Astrocyte (in vitro differentiated cells and primary cell): ENCODE data around the gene PSD4. TPM values are rescaled to one million over a fixed set of nuclear protein-coding genes. Genes with fewer than 3 reads are reported as not detected.

ENCODE experiments used
- DNase-seq: peaks from one replicate; pipeline ENCODE4 v3.0.0-alpha.2; 2010; ENCODE audit warnings: low read depth
- FAIRE-seq: peaks from 2 replicates; lab custom pipeline; 2011; peaks lifted over from hg19 to GRCh38; lab: Jason Lieb, UNC
- H2AFZ ChIP-seq: 2 replicates; pipeline ENCODE4 v1.6.0; 2012; ENCODE audit warnings: low read depth, low read length, inconsistent platforms
- H3K27ac ChIP-seq: 2 replicates; pipeline ENCODE4 v1.5.1; 2011; ENCODE audit warnings: low read depth, low read length, inconsistent platforms
- H3K27me3 ChIP-seq: 2 replicates; pipeline ENCODE4 v1.6.0; 2011; ENCODE audit warnings: low read length, inconsistent platforms; ENCODE audit not compliant: insufficient read depth
- H3K36me3 ChIP-seq: 2 replicates; pipeline ENCODE4 v1.5.1; 2011; ENCODE audit warnings: low read length, inconsistent platforms; ENCODE audit not compliant: insufficient read depth
- H3K4me1 ChIP-seq: 2 replicates; pipeline ENCODE4 v1.5.1; 2011; ENCODE audit warnings: low read length, inconsistent platforms; ENCODE audit not compliant: insufficient read depth
- H3K4me2 ChIP-seq: 2 replicates; pipeline ENCODE4 v1.6.0; 2012; ENCODE audit warnings: low read length, inconsistent platforms
- H3K4me3 ChIP-seq: 2 replicates; pipeline ENCODE4 v1.5.1; 2011; ENCODE audit warnings: low read depth, mild to moderate bottlenecking, low read length, inconsistent platforms; ENCODE audit not compliant: insufficient read depth
- H3K79me2 ChIP-seq: 2 replicates; pipeline ENCODE4 v1.6.0; 2012; ENCODE audit warnings: mild to moderate bottlenecking, low read length, inconsistent platforms; ENCODE audit not compliant: insufficient read depth
- H3K9ac ChIP-seq: 2 replicates; pipeline ENCODE4 v1.6.0; 2012; ENCODE audit warnings: mild to moderate bottlenecking, low read length, inconsistent platforms
- H3K9me3 ChIP-seq: 2 replicates; pipeline ENCODE4 v1.5.1; 2012; ENCODE audit warnings: low read depth, mild to moderate bottlenecking, low read length, inconsistent platforms; ENCODE audit not compliant: insufficient read depth
- H4K20me1 ChIP-seq: 2 replicates; pipeline ENCODE4 v1.6.0; 2012; ENCODE audit warnings: low read length, inconsistent platforms; ENCODE audit not compliant: insufficient read depth
- H3K27ac Mint-ChIP-seq: one replicate; pipeline ENCODE4 v1.8.0; 2021; ENCODE audit warnings: mild to moderate bottlenecking, mixed read lengths; ENCODE audit not compliant: unreplicated experiment
- H3K27me3 Mint-ChIP-seq: one replicate; pipeline ENCODE4 v1.8.0; 2021; ENCODE audit warnings: low read depth, mixed read lengths; ENCODE audit not compliant: unreplicated experiment
- H3K36me3 Mint-ChIP-seq: one replicate; pipeline ENCODE4 v1.8.0; 2021; ENCODE audit warnings: low read depth, mixed read lengths; ENCODE audit not compliant: unreplicated experiment
- H3K4me1 Mint-ChIP-seq: one replicate; pipeline ENCODE4 v1.8.0; 2021; ENCODE audit warnings: low read depth, mixed read lengths; ENCODE audit not compliant: unreplicated experiment
- H3K4me3 Mint-ChIP-seq: one replicate; pipeline ENCODE4 v1.8.0; 2021; ENCODE audit warnings: mild to moderate bottlenecking, moderate library complexity, mixed read lengths; ENCODE audit not compliant: unreplicated experiment
- H3K9me3 Mint-ChIP-seq: one replicate; pipeline ENCODE4 v1.8.0; 2021; ENCODE audit warnings: mild to moderate bottlenecking, mixed read lengths; ENCODE audit not compliant: unreplicated experiment
- EZH2 ChIP-seq: IDR thresholded peaks from 2 replicates; pipeline ENCODE4 v1.6.1; 2012; ENCODE audit warnings: mild to moderate bottlenecking, low read length, inconsistent platforms; ENCODE audit not compliant: insufficient read depth
- total RNA-seq: library from RNA; stranded (reverse); gene quantifications from 2 replicates; pipeline ENCODE4 v1.2.1, GENCODE V29; 2021
- TF ChIP-seq, protein P1 (sequence below): IDR thresholded peaks from 2 replicates; pipeline ENCODE4 v1.5.1; 2011; ENCODE audit warnings: low read depth, mild to moderate bottlenecking, inconsistent platforms, low read length, moderate library complexity; ENCODE audit not compliant: insufficient read depth

PSD4 gene
- total RNA-seq, 1 donor from 2014 or later: 4.0 TPM

DNA sequence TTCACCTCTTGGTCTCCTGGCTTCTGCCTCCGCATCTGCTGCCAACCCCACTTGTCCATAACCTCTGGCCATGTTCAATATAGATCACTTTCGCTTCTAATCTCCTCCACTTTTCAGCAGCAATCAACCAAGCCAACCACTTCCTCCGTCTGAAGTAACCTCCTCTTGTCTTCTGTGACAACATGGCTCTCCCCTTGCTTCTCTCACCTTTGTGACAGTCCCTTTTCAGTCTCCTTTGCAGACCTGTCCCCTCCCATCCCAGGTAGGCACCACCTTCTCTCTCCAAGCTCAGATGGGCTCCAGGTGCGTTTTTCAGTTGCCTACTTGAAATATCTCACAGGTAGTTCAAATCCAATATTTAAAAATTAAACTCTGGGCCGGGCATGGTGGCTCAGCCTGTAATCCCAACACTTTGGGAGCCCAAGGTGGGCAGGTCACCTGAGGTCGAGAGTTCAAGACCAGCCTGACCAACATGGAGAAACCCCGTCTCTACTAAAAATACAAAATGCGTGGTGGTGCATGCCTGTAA lies 4.7 kb upstream of the PSD4 start:
- Histone ChIP-seq H2AFZ (no peak overlapping the region), H3K4me1 (no peaks in the 10 kb centered on the region), H3K79me2 (no peaks in the 10 kb centered on the region), H3K36me3 (no peaks in the 10 kb centered on the region), H3K9ac (no peak overlapping the region), H4K20me1 (peaks cover 4% of the 10 kb centered on the region), H3K4me3 (no peak overlapping the region), H3K27me3 (no peaks in the 10 kb centered on the region), H3K27ac (no peak overlapping the region), H3K9me3 (no peaks in the 10 kb centered on the region), H3K4me2 (no peak overlapping the region)
- DNase-seq: no peak
- no peaks in the 10 kb centered on the region for H3K36me3 Mint-ChIP-seq
- no peak for TF ChIP-seq EZH2
- TF ChIP-seq, protein P1, sequence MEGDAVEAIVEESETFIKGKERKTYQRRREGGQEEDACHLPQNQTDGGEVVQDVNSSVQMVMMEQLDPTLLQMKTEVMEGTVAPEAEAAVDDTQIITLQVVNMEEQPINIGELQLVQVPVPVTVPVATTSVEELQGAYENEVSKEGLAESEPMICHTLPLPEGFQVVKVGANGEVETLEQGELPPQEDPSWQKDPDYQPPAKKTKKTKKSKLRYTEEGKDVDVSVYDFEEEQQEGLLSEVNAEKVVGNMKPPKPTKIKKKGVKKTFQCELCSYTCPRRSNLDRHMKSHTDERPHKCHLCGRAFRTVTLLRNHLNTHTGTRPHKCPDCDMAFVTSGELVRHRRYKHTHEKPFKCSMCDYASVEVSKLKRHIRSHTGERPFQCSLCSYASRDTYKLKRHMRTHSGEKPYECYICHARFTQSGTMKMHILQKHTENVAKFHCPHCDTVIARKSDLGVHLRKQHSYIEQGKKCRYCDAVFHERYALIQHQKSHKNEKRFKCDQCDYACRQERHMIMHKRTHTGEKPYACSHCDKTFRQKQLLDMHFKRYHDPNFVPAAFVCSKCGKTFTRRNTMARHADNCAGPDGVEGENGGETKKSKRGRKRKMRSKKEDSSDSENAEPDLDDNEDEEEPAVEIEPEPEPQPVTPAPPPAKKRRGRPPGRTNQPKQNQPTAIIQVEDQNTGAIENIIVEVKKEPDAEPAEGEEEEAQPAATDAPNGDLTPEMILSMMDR: no peak
- H3K27me3 Mint-ChIP-seq: peaks cover 7% of the 10 kb centered on the region
- no peaks in the 10 kb centered on the region for H3K4me1 Mint-ChIP-seq
- H3K27ac Mint-ChIP-seq: no peak overlapping the region
- H3K9me3 Mint-ChIP-seq: no peaks in the 10 kb centered on the region
- no peak overlapping the region for H3K4me3 Mint-ChIP-seq
- no peak for FAIRE-seq

DNA sequence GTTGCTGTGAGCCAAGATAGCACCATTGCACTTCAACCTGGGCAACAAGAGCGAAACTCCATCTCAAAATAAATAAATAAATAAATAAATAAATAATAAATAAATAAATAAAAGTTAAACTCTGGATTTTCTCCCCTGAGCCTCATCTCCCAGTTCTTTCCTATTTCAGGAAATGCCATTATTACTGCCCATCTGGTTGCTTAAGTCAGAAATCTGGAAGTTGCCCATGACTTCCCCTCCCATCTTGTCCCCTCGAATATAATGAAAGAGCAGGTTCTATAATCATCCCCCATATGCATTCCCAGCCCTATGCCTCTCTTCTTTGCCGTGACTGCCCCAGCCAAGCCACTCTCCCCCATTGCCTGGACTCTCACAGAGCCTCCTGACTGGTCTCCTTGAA lies 4.2 kb upstream of the PSD4 start:
- Histone ChIP-seq H3K79me2 (no peaks in the 10 kb centered on the region), H3K9ac (no peak overlapping the region), H4K20me1 (no peaks in the 10 kb centered on the region), H3K4me1 (no peaks in the 10 kb centered on the region), H3K9me3 (no peaks in the 10 kb centered on the region), H3K4me3 (no peak overlapping the region), H3K4me2 (no peak overlapping the region), H3K36me3 (no peaks in the 10 kb centered on the region), H3K27ac (no peak overlapping the region), H2AFZ (no peak overlapping the region), H3K27me3 (no peaks in the 10 kb centered on the region)
- TF ChIP-seq, protein P1: no peak
- no peak for TF ChIP-seq EZH2
- Mint-ChIP-seq H3K27me3 (peaks cover 7% of the 10 kb centered on the region), H3K9me3 (no peaks in the 10 kb centered on the region), H3K27ac (no peak overlapping the region), H3K4me3 (no peak overlapping the region), H3K36me3 (no peaks in the 10 kb centered on the region), H3K4me1 (no peaks in the 10 kb centered on the region)
- FAIRE-seq (no peak), DNase-seq (no peak)

DNA sequence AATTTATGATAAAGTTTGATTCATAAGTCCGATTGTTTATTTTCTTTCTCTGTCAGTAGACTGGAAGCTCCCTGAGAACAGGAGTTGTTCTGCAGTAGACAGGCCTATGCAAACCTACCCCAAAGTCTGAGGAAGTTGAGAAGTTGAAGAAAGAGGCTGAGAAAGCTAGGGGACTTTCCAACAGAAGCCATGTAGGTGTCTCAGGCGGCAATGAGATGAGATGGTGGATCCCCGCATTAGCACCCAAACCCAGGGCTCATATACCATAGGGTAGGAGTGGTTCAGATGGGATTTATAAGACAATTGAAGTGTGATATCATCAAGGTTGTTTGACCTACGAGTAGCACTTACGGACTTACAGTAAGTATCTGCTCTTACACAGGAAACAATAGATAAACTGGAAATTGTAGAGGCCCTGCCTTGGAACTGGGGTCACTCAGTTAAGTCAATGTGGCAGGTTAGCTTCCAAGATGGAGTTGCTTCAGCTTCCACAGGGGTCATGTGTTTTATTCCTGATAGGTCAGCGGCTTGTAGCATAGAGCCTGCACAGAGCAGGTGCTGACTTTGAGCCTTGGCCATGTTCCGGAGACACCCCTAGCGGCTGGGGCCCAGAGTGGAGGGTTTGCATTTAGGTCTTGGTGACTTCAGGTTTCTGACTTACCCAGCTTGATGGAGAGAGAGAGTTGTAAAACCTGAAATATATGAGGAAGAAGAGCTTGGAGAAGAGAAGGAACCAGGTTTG lies 2.3 kb upstream of the PSD4 start:
- peaks cover 5% of the 10 kb centered on the region for H3K4me1 Mint-ChIP-seq

More for the DNA sequence above, 2.3 kb upstream of the PSD4 start:
- FAIRE-seq: no peak
- Mint-ChIP-seq H3K36me3 (no peaks in the 10 kb centered on the region), H3K9me3 (no peaks in the 10 kb centered on the region), H3K27me3 (peaks cover 7% of the 10 kb centered on the region), H3K4me3 (no peak overlapping the region), H3K27ac (no peak overlapping the region)
- H3K27me3 ChIP-seq: no peaks in the 10 kb centered on the region
- no peaks in the 10 kb centered on the region for H3K9me3 ChIP-seq
- no peak overlapping the region for H3K9ac ChIP-seq
- H2AFZ ChIP-seq: no peak overlapping the region
- DNase-seq: no peak
- no peak overlapping the region for H3K4me3 ChIP-seq
- no peak overlapping the region for H3K4me2 ChIP-seq
- TF ChIP-seq, protein P1: no peak
- TF ChIP-seq EZH2: no peak
- H3K36me3 ChIP-seq: no peaks in the 10 kb centered on the region
- no peak overlapping the region for H3K27ac ChIP-seq
- no peaks in the 10 kb centered on the region for H3K4me1 ChIP-seq
- no peaks in the 10 kb centered on the region for H4K20me1 ChIP-seq
- H3K79me2 ChIP-seq: no peaks in the 10 kb centered on the region
